Activated CD4-positive, alpha-beta T cell treated with anti-CD3 and anti-CD28 coated beads, Interleukin-2, amount 50 U/mL, for 16 hours (primary cell): ENCODE results near the gene SH3RF3.

Source experiments
- DNase-seq: peaks from one replicate; pipeline ENCODE4 v3.0.0-alpha.2; 2020

The SH3RF3 gene

DNA sequence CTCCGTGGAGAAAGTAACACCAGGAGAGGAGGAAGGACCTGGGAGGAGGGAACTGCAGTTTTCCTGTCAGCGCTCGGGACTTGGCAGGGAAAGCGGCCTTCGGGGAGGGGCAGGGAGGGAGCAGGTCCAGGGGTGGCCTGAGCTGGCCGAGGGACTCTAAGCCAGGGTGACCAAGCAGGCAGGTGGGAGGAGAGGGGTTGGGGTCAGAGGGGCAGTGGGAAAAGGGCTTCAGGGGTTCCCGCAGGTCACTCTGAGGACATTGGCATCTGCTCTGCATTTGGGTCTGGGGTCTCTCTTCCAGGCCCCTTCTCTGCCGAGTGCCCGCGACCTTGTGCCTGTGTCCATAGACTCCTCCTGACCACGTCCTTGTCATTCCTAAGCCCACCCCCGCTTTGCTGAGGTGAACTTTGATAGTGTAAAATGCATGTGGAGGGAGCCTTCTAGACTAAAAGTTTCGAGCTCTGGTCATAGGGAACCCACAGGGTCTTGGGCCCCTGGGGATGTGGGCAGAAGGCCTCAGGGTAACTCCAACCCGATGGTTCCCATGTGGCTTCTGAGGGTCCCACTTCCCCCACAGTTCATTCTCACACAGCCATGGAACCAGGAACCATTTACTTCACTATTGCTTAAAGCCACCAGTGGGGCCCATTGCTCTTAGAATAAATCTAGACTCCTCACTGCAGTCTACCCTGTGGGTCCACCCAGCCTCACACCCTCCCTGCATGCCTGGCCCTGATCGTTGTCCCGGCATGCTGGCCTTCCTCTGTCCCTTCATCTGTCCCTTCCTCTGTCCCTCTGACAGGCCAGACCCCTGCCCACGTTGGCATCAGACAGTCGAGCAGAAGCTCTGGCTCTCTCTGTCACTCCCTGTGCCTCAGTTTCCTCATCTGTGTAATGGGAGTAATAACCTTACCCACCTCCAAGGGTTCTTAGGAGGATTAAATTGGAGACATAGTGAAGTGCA lies 255.6 kb downstream of the SH3RF3 start:
- DNase-seq, result no peak

DNA sequence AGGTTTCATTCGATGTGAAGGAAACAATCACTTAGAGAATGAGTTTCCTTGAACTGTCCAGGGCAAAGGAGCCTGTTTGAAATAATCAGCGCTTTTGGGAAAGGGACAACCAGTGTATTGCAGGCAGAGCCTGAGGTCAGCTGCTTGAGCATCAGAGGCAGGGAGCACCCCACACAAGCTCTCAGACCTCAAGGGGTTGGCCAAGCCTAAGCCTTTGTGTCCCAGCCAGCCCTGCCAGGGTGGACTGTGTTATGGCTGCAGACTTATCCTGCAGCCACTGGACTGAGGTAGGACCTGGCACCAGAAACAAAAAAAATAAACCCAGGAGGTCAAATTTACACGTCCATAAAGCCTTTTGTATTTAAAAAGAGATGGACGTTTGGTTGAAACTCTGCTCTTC lies 256.5 kb downstream of the SH3RF3 start:
- DNase-seq, result no peak

DNA sequence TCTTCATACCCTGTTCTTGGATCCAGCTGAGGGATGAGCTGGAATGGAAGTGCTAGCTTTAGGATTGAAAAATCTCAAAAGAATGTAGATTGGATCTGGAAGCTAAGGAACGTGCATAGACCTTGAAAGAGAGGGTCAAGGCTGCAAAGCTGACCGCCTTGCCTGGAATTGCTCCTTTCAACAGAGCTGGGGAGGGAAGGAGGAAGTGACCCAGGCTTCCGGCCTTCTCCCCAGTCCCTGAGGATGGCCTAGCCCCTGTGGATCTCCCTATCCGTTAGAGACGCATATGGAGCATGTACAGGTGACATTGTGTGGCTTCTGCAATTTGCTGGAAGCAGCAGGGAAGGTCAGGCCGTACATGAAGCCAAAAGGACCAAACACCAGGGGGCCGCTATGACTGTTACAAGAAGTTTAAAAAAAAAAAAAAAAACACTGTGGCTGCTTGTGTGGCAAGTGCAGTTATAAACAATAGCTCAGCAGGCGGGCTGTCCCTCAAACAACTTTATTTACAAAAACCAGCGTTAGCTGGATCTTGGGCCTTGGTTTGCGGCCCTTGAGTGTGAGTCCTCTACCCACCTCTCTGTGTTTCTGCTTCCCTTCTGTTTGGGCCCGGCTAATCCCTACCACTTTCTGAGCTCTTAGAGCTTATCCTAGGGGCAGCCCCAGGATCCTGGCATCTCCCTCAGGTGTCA lies 257.1 kb downstream of the SH3RF3 start:
- DNase-seq, result no peak

DNA sequence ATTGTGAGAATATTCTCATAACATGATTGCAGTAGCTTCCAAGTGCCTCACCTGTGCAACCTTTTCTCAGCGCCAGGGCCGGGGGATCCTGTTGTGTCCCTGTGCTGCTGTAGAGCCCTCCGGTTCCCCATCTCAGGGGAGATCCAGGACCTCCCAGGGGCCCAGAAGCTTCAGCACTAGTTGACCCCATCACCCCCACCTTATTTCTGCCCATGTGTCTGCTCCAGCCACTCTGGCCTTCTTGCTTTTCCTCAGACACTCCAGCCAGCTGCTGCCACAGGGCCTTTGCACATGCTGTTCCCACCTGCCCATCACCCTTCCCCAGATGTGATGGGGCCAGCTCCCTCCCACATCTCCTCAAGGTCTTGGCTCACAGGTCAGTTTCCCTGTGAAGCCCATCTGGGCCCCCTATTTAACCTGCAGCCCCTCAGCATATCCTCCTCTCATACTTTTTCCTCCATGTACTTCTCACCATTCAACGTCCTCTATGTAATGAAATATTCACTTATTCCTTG lies 258.3 kb downstream of the SH3RF3 start:
- DNase-seq, result no peak

DNA sequence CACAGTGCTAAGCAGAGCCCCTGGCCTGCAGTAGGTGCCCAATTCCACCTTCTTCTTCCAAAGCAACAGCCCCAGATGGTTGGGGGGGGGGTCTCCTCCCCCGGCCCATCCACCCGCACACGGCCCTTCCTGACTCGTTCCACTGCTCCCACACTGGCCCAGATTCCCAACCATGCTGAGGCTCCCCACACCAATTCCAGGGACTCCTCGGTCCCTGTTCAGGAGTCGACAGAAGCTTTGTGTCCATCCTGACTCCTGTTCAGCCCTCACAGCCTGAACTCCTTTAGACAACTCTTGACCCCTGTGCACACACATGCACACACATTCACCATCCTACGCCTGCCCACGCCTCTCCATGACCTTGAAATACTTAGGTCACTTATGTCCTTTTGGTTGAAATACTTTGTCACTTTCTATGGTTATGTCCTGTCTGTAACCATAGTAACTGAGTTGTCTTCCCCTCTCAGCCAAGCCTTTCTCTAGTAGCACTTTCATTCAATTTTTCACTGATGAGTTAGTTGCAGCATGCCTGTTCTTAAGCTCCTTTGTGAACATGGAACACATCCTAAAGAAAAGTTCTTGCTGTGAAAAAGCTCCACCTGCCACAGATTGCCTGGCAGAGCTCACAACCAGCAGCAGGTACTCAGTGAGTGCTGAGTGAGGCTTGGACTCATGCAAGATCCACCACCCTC lies 258.9 kb downstream of the SH3RF3 start:
- DNase-seq, result no peak

DNA sequence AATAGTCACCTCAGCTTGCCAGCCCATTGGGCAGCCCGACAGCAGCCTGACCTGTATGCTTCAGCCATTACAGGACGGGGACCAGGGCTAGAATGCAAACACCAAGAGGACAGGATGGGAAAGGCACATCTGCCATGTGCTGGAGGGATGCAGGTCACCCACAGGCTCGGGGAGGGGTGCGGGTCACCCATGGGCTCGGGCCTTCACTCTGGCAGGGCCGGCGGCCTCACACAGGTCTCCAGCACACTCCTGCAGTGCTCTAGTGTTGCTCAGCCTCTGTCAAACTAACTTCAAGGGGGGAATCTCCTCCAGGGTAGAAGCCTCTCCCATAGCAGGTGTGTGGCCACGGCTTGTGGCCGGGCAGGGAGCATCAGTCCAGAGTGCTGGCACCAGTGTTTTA lies 262.2 kb downstream of the SH3RF3 start:
- DNase-seq, result no peak

DNA sequence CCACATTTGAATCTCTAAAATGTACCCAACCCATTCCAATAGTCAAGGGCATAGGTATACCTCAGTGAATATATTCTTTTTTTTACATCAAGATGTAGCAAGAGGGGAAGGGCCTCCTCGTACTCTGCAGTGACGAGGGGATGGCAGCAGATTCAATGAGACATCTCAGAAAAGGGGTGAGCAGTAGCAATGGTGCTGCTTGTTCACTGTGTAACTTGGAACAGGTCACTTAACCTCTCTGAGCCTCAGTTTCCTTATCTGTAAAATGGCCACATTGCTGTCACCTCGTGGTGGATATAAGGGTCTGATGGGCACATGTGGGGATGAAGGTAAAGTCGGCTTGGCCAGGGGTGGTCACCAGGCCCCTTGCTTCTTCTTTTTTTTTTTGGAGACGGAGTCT lies 263.1 kb downstream of the SH3RF3 start:
- no peak for DNase-seq

DNA sequence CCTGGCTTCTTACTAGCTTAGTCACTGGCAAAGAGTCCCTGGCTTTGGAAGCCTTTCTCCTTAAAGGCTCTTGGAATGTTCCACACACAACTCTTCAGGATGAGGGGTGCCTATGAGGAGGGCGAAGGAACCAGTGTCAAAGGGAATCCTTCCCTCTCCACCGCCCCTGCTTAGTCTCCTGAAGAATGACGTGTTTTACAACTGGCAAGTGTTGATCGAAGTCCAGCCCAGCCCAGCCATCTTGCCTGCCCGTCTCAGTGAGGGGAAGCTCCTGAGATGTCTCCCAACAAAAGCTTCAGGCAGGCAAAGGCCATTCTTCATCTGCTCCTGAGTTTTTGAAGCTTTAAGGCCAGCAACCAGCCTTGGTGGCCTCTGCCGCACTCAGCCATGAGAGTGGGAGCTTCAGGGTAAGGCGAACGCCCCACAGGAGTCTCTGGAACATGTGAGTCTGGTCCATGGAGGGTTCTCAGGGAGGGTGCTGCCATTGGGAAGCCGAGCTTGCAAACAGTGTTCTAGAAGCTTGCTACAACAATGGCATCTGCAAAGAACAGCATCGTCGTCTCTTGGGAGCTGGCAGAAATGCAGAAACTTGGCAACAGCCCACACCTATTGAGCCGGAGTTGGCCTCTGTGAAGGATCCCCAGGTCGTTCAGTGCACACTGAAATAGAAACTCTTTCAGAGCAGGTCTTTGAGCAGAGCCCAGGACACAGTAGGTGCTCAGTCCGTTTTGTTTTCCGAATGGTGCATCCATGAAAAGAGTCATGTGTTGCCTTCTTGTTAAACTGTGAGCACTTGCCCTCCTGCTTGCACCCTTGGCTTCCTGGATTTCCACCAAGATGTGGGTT lies 264.0 kb downstream of the SH3RF3 start:
- DNase-seq, result no peak

DNA sequence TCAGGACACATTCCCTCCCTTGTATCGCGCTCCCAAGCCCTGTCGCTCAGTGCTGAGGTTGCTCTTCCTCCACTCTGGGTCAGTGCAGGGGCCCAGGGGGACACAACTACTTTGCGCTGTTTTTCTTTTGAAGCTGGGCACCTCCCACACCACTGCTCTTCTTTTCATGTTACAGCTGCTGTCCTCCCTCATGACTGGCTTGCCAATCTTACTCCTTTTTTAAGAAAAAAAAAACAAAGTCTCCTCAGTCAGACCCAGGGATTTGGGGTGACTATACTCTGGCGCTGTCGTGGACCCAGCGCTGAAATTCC lies 264.6 kb downstream of the SH3RF3 start:
- DNase-seq, result no peak

DNA sequence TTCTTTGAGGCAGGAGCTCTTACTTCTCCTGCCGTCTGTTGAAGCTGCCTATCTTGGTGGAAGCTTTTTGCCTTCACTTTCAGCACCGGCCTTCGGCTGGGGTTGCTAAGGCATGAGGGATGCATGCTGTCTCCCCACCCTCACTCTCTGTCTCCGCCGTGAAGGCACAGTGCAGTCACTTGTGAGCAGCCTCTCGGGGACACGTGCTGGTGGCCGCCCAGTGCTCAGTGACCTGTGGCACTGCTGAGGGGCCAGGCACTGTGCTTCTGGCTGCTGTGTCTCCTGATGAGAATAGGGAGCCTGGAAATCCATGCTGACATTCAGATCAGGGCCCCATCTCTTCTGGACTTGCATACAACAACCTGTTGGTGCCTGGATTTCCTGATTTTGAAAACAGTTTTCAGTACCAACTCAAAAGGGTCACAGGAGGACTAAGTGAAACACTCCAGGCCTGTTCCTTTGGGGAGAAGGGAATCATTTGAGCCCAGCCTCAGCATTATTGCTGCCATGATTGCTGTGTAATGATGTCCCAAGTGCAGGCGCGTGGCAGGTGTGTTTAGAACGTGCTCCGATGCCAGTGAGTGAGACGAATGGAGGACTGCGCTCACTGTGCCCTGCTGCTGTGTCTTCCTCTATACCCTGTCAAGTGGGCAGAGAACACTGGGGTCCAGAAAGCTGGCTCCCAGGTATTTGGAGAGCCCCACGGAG lies 266.6 kb downstream of the SH3RF3 start:
- no peak for DNase-seq

DNA sequence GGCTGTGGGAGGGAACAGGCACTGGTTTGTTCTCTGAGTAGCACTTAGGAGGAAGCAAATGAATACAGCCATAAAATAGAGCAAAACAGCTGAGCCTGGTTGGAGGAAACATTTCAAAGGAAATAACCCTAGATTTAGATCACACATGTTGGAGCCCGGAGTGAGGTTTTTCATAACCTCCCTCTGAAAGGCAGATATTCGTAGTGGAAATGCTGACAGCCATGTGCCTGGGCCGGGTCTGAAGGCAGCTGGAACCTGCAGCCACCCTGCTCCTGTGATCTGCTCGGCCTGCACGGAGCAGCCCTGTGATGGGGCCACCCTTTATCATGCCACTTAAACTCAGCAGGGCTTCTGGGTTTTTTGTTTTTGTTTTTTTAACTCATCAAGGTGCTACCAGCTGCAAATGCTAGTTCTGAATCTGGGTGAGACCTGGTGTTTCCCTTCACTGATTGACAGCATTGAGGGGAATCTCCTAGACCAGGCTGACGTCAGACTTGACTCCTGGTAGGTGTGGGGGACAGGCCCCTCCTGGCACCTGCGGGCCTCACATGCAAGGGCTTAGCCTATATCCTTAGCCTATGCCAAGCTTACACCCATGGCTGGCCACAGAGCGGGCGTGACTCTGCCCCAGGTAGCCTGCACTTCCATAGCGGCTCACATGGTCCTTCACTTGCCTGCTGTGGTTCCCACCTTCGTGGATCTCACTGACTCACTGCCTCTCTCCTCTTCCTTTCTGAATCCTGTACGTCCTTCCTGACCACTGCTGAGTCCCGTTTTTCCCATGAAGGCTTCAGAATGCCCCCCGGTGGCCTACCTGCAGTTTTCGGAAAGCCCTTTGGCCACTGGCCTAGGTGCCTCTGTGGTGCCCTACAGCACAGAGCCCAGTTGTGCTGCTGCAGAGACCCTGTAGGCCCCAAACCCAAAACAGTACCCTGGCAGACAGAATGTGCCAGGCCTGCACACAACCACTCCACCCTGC lies 267.5 kb downstream of the SH3RF3 start:
- no peak for DNase-seq

DNA sequence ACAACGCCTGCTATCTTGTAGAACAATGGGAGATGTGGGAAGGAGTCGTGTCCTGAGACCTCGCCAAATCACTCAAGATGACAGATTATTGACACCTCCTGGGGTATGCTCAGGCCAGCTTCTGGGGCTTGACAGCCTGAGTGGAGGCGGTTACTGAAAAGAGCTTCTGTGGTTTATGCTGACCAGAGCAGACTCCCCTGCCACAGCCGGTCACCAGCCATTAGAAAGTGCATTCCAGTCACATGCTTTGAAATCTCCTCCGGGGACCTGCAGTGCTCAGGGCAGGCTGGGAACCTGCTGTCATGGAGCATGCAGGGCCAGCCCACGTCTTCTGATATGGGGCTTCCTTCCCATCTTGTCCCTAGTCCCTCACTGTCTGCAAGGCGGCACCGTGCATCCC lies 268.9 kb downstream of the SH3RF3 start:
- no peak for DNase-seq

DNA sequence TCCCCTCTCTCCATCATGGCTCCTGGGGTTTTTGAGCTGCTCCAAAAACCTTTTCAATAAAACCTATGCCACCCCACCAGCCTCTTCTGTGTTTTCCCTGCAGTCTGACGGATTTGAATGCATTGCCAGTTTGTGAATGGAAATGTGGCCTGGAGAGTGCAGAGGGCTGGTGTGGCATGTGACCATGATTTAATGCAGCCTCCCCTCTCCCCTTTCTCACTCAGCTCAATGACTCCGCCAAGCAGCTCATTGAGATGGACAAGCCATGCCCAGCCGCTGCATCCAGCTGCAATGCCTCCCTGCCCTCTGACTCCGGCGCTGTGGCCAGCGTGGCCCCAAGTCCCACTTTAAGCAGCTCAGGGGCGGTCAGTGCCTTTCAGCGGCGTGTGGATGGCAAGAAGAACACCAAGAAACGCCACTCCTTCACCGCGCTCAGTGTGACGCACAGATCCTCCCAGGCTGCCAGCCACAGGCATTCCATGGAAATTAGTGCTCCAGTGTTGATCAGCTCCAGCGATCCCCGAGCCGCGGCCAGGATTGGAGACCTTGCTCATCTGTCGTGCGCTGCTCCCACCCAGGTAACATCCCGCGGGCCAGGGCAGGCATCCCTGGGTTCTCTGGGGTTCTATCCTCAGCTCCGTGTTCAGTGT lies 269.5 kb downstream of the SH3RF3 start:
- DNase-seq, result no peak

DNA sequence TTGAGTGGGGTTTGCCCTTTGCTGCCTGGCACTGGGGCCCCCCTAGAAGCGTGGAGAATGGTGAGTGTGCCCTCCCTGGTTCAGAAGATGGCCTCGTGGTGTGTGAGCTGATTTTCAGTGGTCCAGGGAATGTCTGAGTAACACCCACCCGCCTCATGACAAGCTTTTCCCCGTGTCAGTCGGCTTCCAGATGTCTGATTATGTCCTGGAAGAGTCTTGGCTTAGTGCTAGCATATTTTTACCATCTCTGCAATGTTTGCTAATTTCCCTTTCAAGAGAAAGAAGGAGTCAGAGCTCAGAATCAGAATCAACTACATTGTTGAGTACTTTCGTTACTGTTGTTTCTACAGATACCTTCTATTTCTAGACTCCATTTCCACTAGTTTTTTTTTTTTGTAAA lies 270.1 kb downstream of the SH3RF3 start:
- no peak for DNase-seq

DNA sequence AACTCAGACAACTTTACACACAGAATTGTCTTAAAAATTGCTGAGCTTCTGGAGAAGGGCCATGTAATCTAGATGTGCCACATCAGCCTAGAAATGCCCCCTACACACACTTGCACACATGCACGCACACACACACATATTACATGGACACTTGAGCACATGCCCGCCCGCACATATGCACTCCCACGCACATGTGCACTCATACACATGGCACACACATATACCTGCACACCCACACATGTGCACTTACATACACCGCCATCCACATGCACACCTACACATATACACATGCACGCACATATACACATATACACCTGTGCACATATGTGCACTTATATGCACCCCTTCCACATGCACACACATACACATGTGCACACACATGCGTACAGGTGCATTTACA lies 271.1 kb downstream of the SH3RF3 start:
- no peak for DNase-seq

DNA sequence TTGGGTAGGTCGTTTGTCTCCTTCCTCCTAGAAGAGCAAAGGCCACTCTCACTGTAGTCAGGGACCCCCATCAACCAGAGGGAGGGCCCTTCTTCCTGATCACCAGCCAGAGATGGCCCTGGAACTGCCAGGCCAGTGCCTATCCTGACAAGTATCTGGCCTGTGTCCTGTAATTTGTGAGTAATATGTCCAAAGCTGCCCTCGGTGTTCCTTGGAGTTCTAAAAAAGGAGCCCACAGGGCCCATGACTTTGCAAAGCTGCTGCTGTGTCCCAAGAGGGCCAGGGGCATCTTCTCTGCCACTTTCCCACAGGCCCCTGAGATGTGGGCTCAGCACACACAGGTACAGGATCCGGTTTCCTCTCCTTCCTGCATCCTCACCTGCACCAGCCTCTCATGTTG lies 272.4 kb downstream of the SH3RF3 start:
- DNase-seq, result no peak

DNA sequence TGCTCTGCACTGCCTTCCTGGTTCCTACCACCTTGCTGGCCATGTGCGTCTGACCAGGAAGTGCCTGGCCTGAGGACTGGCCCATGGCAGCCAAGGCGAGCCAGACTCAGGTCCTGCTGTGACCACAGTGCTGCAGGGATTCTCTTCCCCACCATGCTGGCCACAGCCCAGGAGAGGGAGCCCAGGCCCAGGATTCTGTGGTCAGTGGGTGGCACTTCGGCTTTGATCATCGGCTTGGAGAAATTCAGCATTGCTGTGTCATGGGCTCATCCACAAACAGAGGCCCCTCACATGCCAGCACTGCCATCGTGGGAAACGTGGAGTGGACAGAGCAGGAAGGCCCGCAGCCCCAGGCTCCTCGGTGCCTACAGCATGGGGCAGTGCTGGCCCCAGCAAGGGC lies 273.2 kb downstream of the SH3RF3 start:
- DNase-seq, result no peak

DNA sequence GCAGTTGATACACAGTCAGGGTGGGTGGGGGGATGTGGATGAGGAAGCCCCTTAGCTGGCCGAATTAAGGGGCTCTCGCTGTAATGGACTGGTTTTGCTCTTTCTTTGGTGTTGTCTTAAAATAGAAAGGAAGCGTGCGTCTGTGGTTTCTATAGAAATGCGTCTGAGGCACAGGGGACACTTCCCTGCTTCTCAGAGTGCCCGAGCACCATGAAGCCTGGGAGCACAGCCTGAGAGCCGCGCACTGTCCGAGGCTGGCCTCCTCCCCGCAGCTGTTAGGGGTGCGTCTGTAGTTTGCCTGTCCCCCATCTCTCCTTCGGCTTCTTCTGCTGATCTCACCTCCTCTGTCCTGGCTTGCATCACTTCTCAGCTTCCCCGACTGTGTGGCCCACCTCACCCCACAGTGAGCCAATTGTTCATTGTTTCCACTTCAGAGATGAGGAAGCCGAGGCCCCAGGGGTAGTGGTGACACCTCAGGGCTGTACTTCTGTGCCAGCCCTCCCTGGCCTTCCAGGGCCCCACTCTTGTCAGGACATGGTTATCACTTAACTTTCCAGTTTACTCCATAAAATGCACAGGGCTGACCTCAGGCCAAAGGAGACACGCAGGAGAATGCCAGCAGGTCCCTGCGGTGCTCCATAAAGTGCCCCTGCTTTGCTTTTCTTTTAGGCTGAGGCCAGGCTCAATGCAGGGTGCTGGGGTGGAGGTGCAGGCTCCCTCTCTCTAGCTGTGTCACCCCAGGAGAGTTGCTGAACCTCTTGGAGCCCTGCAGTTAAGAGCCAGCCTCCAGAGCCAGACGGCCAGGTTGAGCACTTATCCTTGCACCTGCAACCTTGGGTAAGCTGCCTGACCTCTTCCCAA lies 274.2 kb downstream of the SH3RF3 start:
- peak; percentile 5 for DNase-seq

DNA sequence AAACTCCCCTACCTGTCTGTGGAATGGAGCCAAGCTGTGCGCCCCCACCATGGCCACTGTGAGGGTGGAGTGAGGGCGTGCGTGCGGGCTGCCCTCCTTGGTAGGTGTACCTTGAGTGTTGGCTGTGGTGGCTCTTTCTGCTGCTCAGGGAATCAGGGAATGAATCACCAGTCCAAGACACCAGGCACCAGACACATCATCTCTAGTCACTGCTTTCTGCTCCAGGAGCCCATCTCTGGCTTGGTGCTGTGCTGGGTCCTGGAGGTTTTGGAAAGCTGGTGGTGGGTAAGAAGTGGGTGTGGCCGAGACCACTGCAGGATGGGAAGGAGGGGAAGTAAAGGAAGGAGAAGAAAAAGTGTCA lies 274.8 kb downstream of the SH3RF3 start:
- DNase-seq, result no peak
